ENCODE data around the gene SCTR.

GRCh38 chr2:119531292-119531691 is 7.0 kb upstream of the SCTR start:
- TF ChIP-seq POLR2A (IDR thresholded peaks at IDR 0.05) (no peak), CTCF (IDR thresholded peaks at IDR 0.05 in 8 of 11, conservative IDR thresholded peaks at IDR 0.05 in 3 of 11) (no peak)
